Measurements from ENCODE around the gene ONECUT3.

- TF ChIP-seq CTCF (conservative IDR thresholded peaks at IDR 0.05; ENCODE audit: low read length) (no peak), EZH2phosphoT487 (IDR thresholded peaks at IDR 0.05; ENCODE audit: borderline replicate concordance, low read depth, low read length) (no peak)
These were observed 13.2 kb upstream of the ONECUT3 start for GRCh38 chr19:1739960-1740629.

All from OCI-LY7 (cell line).